Measurements from ENCODE around the gene NONO.
"Not testable (repeated sequence)": the region's sequence is repeated elsewhere in the genome, so short reads cannot be mapped to it uniquely, and the experiment has no call there.

NONO gene

GRCh38 chrX:71283403-71284143 lies at the start of gene NONO:
TSS of gene NONO (plus strand) at chrX:71283635. CDS start at chrX:71290638, 7,003 bp downstream.
- DNase-seq (ENCODE audit: low spot score) = peak; percentile 97

- DNase-seq (ENCODE audit: low spot score) = no peak
These were observed 48.0 kb upstream of the NONO start for GRCh38 chrX:71235482-71235881.

- DNase-seq (ENCODE audit: low spot score) = no peak
These were observed 46.6 kb upstream of the NONO start for GRCh38 chrX:71236836-71237235.

GRCh38 chrX:71239781-71240180 lies 43.7 kb upstream of the NONO start:
- no peak for DNase-seq (ENCODE audit: low spot score)

- no peak for DNase-seq (ENCODE audit: low spot score)
These were observed 42.1 kb upstream of the NONO start for GRCh38 chrX:71241301-71241700.

- no peak for DNase-seq (ENCODE audit: low spot score)
These were observed 38.9 kb upstream of the NONO start for GRCh38 chrX:71244359-71245128.

GRCh38 chrX:71245159-71245558 lies 38.3 kb upstream of the NONO start:
- no peak for DNase-seq (ENCODE audit: low spot score)

GRCh38 chrX:71250841-71251240 lies 32.6 kb upstream of the NONO start:
- DNase-seq (ENCODE audit: low spot score) = no peak

- no peak for DNase-seq (ENCODE audit: low spot score)
These were observed 31.9 kb upstream of the NONO start for GRCh38 chrX:71251466-71251973.

GRCh38 chrX:71252221-71252620 lies 31.2 kb upstream of the NONO start:
- no peak for DNase-seq (ENCODE audit: low spot score)

GRCh38 chrX:71253253-71254091 lies 30.0 kb upstream of the NONO start:
- peak; percentile 47 for DNase-seq (ENCODE audit: low spot score)

- peak; percentile 85 for DNase-seq (ENCODE audit: low spot score)
These were observed 29.1 kb upstream of the NONO start, which contains the start of gene ZMYM3 for GRCh38 chrX:71254092-71254963. TSS of gene ZMYM3 (minus strand) at chrX:71254140. CDS start at chrX:71253255, 885 bp downstream.

- no peak for DNase-seq (ENCODE audit: low spot score)
These were observed 27.4 kb upstream of the NONO start for GRCh38 chrX:71256051-71256450.

GRCh38 chrX:71256856-71257255 lies 26.6 kb upstream of the NONO start:
- DNase-seq (ENCODE audit: low spot score) = no peak

- not testable (repeated sequence) for DNase-seq (ENCODE audit: low spot score)
These were observed 14.8 kb upstream of the NONO start for GRCh38 chrX:71268624-71269023.

GRCh38 chrX:71269801-71270395 lies 13.5 kb upstream of the NONO start:
- no peak for DNase-seq (ENCODE audit: low spot score)

- DNase-seq (ENCODE audit: low spot score) = not testable (repeated sequence)
These were observed 11.1 kb upstream of the NONO start for GRCh38 chrX:71272313-71272712.

GRCh38 chrX:71281300-71281699 lies 2.1 kb upstream of the NONO start:
- DNase-seq (ENCODE audit: low spot score) = not testable (repeated sequence)

- DNase-seq (ENCODE audit: low spot score) = peak; percentile 81
These were observed 677 bp upstream of the NONO start for GRCh38 chrX:71282514-71283402.

- no peak for DNase-seq (ENCODE audit: low spot score)
These were observed 2.5 kb downstream of the NONO start for GRCh38 chrX:71285929-71286328.

Measured in RKO (cell line).